Neural crest cell (in vitro differentiated cells): ENCODE results near the gene HAUS5. TPM values are rescaled to one million over a fixed set of nuclear protein-coding genes. Genes with fewer than 3 reads are reported as not detected.

Experiments
- DNase-seq: peaks from one replicate; pipeline ENCODE4 v3.0.0; 2021; ENCODE audit warnings: low read depth, mixed read lengths, low spot score
- H3K27ac Mint-ChIP-seq: one replicate; pipeline ENCODE4 v1.8.0; 2021; ENCODE audit warnings: mild to moderate bottlenecking, mixed read lengths; ENCODE audit not compliant: unreplicated experiment
- H3K27me3 Mint-ChIP-seq: 2 replicates; pipeline ENCODE4 v1.8.0; 2021; ENCODE audit warnings: low read depth, mild to moderate bottlenecking, mixed read lengths
- H3K36me3 Mint-ChIP-seq: 2 replicates; pipeline ENCODE4 v1.8.0; 2021; ENCODE audit warnings: low read depth, mild to moderate bottlenecking, mixed read lengths
- H3K4me1 Mint-ChIP-seq: 2 replicates; pipeline ENCODE4 v1.8.0; 2021; ENCODE audit warnings: mixed read lengths
- H3K4me3 Mint-ChIP-seq: one replicate; pipeline ENCODE4 v1.8.0; 2021; ENCODE audit warnings: mild to moderate bottlenecking, mixed read lengths
- H3K9me3 Mint-ChIP-seq: 2 replicates; pipeline ENCODE4 v1.8.0; 2021; ENCODE audit warnings: mixed read lengths
- CTCF ChIP-seq: fragments of 200-600 bp; sonication (generic); conservative IDR thresholded peaks from 2 replicates; pipeline ENCODE4 v1.5.0; 2021; ENCODE audit warnings: antibody characterized with exemption, mild to moderate bottlenecking
- total RNA-seq: library from RNA; stranded (reverse); gene quantifications from 2 replicates; pipeline ENCODE4 v1.2.1, GENCODE V29; 2021

Gene HAUS5
- total RNA-seq, 1 donor from 2014 or later = 55.9 TPM

GRCh38 chr19:35642798-35643254 lies 30.3 kb downstream of the HAUS5 start:
- H3K4me1 Mint-ChIP-seq = peaks cover 31% of the 10 kb centered on the region
- no peak overlapping the region for H3K27ac Mint-ChIP-seq
- no peak for DNase-seq
- TF ChIP-seq CTCF = no peak
- H3K4me3 Mint-ChIP-seq = peak overlapping the region; percentile 68
- H3K27me3 Mint-ChIP-seq = peaks cover 2% of the 10 kb centered on the region
- no peaks in the 10 kb centered on the region for H3K9me3 Mint-ChIP-seq
- no peaks in the 10 kb centered on the region for H3K36me3 Mint-ChIP-seq

- peak; percentile 76 for DNase-seq
- Mint-ChIP-seq H3K27me3 (peaks cover 2% of the 10 kb centered on the region), H3K4me1 (peaks cover 38% of the 10 kb centered on the region), H3K27ac (peak overlapping the region; percentile 67), H3K4me3 (peak overlapping the region; percentile 87), H3K36me3 (no peaks in the 10 kb centered on the region), H3K9me3 (no peaks in the 10 kb centered on the region)
- no peak for TF ChIP-seq CTCF
Observed at GRCh38 chr19:35643255-35644205, 31.0 kb downstream of the HAUS5 start.

DNA sequence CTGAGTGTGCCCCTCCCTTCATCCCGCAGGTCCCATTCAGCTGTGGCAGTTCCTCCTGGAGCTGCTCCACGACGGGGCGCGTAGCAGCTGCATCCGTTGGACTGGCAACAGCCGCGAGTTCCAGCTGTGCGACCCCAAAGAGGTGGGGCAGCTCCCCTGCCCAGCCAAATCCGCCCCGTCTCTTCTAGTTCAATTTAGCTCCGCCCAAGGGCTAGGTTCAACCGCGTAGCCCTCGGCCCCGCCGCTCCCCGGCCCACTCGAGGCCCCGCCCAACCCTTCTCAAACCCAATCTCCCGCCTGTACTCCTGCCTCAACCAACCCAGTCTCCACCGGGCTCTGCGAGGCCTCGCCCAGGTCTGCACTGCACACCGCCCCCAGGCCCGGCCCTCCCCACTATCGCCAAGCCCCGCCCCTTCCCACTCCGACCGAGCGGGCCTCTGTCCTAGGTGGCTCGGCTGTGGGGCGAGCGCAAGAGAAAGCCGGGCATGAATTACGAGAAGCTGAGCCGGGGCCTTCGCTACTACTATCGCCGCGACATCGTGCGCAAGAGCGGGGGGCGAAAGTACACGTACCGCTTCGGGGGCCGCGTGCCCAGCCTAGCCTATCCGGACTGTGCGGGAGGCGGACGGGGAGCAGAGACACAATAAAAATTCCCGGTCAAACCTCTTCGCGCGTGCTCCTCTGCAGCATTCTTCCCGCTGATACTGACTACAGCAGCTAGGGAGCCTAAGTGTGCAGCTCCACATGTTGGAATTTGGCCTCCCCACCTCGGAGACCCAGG lies 31.9 kb downstream of the HAUS5 start:
- Mint-ChIP-seq H3K9me3 (no peaks in the 10 kb centered on the region), H3K4me3 (peak overlapping the region; percentile 87), H3K4me1 (peaks cover 42% of the 10 kb centered on the region), H3K36me3 (no peaks in the 10 kb centered on the region), H3K27me3 (peaks cover 2% of the 10 kb centered on the region), H3K27ac (peak overlapping the region; percentile 73)
- no peak for TF ChIP-seq CTCF
- DNase-seq = peak; percentile 74

GRCh38 chr19:35644987-35645679 lies 32.6 kb downstream of the HAUS5 start:
- TF ChIP-seq CTCF = no peak
- no peaks in the 10 kb centered on the region for H3K36me3 Mint-ChIP-seq
- peaks cover 38% of the 10 kb centered on the region for H3K4me1 Mint-ChIP-seq
- H3K4me3 Mint-ChIP-seq = peak overlapping the region; percentile 87
- peak overlapping the region; percentile 73 for H3K27ac Mint-ChIP-seq
- no peaks in the 10 kb centered on the region for H3K27me3 Mint-ChIP-seq
- peak; percentile 75 for DNase-seq
- H3K9me3 Mint-ChIP-seq = no peaks in the 10 kb centered on the region
